Fibroblast of skin of right biceps (primary cell): ENCODE data around the gene ADAMTS15.

ENCODE experiments used
- DNase-seq: peaks from one replicate; pipeline ENCODE4 v3.0.0-alpha.2; 2013

ADAMTS15 gene

DNA sequence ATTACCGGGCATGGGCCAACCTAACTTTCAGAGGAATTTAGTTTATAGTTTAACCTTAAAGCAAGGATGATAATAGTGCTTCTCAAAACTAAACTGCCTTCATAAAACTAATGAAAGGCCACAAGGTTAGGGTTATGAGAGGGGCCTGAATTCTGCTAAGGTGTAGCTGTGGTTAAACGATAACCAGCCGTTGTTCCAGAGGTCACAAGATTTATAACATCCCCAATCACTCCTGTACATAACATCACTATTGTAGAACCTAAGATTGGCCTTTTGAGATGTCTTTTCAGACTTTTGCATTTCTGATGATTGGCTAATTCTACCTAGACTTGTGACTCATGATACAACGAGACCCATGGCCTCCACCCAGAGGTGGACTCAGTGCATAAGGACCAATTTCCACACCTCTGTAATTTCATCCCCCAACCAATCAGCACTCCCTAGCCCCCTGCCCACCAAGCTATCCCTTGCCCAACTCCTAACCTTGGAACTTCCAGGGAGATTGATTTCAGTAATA, 69.8 kb downstream of the ADAMTS15 start:
- no peak for DNase-seq

DNA sequence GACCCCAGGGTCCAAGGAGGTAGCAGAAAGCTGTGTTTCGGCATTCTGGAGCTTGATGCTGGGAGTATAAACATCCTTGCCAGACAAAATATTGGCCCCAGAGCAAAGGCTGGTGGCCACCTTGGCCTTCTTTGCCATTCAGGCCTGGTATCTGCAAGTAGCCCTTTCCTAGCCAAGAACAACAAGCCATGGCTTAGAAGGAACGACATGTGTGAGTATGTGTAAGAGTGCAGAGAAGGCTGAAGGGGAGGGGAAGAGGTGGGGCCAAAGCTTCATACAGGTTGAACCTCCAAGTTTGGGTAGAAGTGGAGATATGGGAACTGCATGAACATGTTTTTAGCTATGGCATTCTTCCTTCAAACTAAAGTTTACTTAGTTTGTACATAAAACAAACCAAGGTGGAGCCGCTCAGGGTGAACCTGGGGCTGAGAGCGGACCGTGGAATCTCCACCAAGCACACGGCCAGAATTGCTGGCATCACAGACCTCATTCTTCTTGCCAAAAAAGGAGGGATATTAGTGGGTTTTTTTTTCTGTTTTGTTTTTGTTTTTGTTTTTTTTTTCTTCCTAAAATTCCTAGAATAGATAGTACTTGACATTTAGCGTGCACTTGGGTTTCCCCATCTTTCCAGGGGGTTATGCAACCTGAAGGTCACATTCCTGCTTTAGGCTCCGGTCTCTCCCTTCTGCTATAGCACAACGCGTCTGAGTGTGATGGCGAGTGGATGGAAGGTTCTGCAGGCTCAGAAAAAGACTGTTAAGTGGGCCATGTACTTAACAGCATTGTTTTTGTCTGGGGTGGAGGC, 70.9 kb downstream of the ADAMTS15 start:
- no peak for DNase-seq

DNA sequence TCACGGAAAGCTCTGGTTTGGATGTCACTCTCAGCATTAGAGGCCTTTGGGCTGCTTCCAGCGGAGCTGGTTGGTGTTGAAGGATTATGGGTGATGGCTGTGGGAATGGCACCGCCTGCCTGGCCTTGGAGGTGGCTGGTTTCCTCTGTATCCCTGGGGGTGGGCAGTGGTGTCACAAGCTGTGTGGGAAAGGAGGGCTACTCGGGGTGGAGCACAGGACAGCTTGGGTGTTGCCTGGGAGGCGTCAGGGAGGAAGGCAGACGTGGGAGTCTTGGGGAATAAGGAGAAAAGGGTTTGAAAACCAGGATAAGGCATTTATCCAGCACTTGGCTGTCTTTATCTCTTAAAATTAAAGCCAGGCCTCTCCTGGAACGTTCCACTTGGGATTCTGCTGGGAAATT, 71.8 kb downstream of the ADAMTS15 start:
- no peak for DNase-seq

DNA sequence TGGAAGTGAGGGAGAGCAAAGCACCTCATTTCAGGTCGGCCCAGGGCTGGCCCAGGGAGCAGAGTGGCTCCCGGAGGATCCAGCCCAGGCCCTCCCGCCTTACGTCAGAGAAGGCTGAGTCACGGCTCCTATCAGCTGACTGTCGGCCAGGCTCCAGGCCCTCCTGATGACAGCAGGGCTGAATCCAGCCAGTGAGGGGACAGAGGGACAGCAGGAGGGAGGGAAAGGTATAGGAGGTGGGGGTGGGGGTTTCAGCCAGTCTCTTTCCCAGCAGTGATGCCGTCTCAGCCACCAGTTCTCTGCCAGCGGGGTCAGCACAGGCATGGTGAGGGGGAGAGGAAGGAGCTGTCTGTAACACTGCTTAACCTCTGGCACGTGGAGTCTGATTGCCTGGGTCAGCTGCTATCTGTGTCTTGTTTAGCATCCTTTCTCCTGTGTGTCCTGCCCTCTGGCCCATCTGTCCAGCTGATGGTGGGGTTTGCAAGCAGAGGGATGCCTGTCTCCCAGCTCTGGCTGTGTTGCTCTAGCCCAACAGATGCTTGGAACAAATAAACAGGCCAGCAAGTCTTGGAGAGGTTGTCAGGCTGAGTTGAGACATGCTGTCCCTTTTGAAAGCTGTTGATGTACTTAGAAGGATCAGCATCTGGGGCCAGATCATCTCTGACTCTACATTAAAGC, 74.0 kb downstream of the ADAMTS15 start:
- DNase-seq: peak; percentile 92

DNA sequence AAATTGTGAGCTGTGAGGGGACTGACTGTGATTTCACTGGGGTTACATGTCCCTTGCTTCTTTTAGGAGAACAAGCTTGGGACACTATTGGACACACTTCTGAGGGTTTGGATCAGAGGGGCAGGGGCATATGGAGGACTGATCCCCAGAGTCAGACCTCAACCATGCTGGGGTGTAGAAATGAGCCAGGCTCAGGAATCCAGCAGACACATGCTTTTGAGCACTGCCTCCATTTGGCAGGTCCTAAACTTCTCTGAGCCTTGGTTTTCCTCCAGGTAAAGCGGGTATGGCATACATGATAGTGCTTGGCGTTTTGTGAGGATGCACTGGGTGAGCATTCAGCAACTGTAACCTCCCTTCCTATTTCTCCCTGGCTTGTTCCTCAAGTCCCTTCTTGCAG, 74.7 kb downstream of the ADAMTS15 start:
- DNase-seq: no peak

DNA sequence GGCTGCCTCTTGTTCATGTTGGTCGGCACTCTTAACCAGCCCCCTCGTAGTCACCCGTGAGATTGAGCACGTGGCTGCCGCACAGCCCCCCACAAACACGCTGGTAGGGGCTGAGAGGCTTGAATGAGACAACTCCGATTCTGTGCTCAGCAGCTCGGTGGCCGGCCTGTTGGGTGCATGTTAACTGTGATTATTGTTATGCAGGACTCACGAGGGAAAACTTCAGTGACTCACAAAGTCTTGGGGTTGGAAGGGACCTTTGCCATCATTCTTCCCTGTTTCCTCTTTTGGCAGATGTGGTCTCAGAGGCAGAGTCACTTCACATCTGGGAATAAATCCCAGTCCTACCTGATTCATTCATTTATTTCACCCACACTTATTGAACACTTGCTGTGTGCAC, 75.2 kb downstream of the ADAMTS15 start:
- DNase-seq: peak; percentile 88

DNA sequence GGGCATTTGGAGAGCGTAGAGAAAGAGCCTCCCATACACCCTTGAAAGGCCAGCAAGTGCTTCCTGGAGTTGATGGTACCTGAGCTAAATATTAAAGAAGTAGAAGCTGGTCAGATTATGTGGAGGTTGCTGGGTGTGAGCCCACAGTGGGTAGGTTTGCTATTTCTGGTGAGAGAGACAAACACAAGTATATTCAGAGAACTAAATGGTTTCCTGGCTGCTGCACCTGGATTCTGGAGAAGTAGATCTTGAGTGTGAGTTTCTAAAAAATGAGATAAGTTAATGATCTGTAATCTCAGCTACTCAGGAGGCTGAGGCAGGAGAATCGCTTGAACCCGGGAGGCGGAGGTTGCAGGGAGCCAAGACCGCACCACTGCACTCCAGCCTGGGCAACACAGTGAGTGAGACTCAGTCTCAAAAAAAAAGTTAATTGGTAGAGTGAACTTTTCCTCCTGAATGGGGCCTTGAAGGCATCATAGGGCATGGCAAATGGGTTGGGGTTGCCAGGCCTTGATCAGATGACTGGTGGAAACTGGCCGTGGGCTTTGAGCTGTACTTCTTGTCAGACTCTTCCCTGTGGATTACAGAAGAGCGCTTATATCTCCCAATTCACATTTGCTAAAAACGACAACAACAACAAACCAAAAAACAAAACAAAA, 75.8 kb downstream of the ADAMTS15 start:
- DNase-seq: no peak

DNA sequence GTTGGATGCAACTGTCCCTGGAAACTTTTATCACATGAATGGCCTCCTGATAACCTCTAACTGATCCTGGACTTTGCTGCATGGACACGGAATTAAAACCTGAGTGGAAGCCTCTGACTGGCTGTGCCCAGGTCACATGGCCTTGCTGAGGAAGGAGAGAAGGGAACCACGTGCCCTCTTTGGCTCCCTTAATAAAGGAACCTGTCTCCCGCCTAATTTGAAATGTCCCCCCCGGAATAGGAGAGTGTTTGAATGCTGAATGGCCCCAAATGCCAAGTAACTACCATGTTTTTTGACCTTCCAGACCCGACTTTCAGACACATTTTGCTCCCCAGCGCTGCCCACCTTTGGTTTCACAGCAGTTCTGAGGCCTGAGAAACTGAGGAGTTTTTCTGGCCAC, 76.9 kb downstream of the ADAMTS15 start:
- no peak for DNase-seq
